Motor neuron (in vitro differentiated cells): ENCODE results near the gene STAC3. TPM values are rescaled to one million over a fixed set of nuclear protein-coding genes. Genes with fewer than 3 reads are reported as not detected.

Experiments
- ATAC-seq, 8 experiments: fragments of 200-7000 bp; cut with Tn5 transposase; replicated peaks in 6 of 8; 2 replicates each; pipeline ENCODE4 v1.8.0; 2021; ENCODE audit warnings: mild to moderate bottlenecking in 8 of 8, moderate library complexity in 8 of 8
- H3K27ac ChIP-seq, 2 donors: fragments of 250-450 bp; sonication (Bioruptor Pico); 2 replicates each; pipeline ENCODE4 v1.9.0; 2021; ENCODE audit warnings: antibody characterized with exemption in 2 of 2, mild to moderate bottlenecking in 2 of 2, moderate library complexity in 1 of 2
- H3K4me1 ChIP-seq, 2 donors: fragments of 250-450 bp; sonication (Bioruptor Pico); replicated peaks in 1 of 2; 2 replicates each; pipeline ENCODE4 v1.6.1; 2021; ENCODE audit warnings: antibody characterized with exemption in 2 of 2, mild to moderate bottlenecking in 2 of 2, moderate library complexity in 1 of 2
- H3K4me3 ChIP-seq, 5 donors: fragments of 250-450 bp; sonication (Bioruptor Pico); 2 replicates each; pipeline ENCODE4 v1.9.0; 2021; ENCODE audit warnings: antibody characterized with exemption in 5 of 5, mild to moderate bottlenecking in 5 of 5, moderate library complexity in 4 of 5
- WGBS, 10 experiments: fragments of 450-650 bp; shearing (Covaris generic); methylation state at CpG; one replicate each; pipeline ENCODE4 v1.0.0; 2022; 5-methylcytosine and 5-hydroxymethylcytosine counted together
- in situ Hi-C, 9 experiments: fragments of 400-800 bp; cut with MboI; loops; one replicate each; pipeline ENCODE4 v1.15.0; 2021; ENCODE audit warnings: low sequenced_read_pairs in 9 of 9, low pct_unique_long_range_greater_than_20kb in 2 of 9; ENCODE audit not compliant: unreplicated experiment in 9 of 9
- total RNA-seq, 8 experiments: library from RNA; unstranded; fragments of 300-600 nt; gene quantifications; 2 replicates each; pipeline versions ENCODE4 v1.2.3 to v1.2.4, GENCODE V29; 2022

Gene STAC3
- total RNA-seq, 8 experiments from 2014 or later, result 0.87 to 4.8 (median 1.5) TPM

DNA sequence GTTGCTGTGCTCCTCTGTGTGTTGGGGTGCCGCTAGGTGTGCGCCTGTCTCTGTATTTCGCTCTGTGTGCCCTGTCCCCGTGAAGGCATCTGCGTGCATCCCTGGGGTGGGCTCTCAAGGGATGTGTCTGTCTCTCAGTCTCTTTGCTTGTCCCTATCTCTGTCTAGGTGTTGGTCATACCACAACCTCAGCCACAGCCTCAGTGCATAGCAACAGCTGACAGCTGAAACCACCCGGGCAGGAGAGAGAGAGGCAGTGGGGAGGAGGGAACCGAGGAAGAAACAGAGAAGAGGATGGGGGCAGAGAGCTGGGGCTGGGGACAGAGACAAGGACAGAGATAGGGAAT, 35.3 kb downstream of the STAC3 start:
- in situ Hi-C loops, result no loop called here
- ATAC-seq, result peak in 6 of 8 experiments; percentile 0 to 8 (median 4)

GRCh38 chr12:57215065-57215464, 35.9 kb downstream of the STAC3 start:
- no peak for ATAC-seq
- in situ Hi-C loops, result no loop called here
- WGBS, 10 experiments, result 0 to 100% (median 60%) methylated on average over 1 of the region's 11 CpGs; no CpG with 5 or more reads in 7 of the 10 experiments
- Histone ChIP-seq H3K27ac (no peak overlapping the region), H3K4me1 (peaks cover 53 to 56% of the 10 kb centered on the region in 2 donors), H3K4me3 (no peak overlapping the region)

More for the DNA sequence above, 35.3 kb downstream of the STAC3 start:
- WGBS, 10 experiments, result 0 to 31% (median 0%) methylated on average over 1 to 3 of the region's 7 CpGs; no CpG with 5 or more reads in 7 of the 10 experiments
- peak overlapping the region in 1 of 2 donors; percentile 75 for H3K27ac ChIP-seq
- peaks cover 59 to 61% of the 10 kb centered on the region in 2 donors for H3K4me1 ChIP-seq
- H3K4me3 ChIP-seq, result peak overlapping the region in 4 of 5 donors; percentile 47 to 85 (median 66)

DNA sequence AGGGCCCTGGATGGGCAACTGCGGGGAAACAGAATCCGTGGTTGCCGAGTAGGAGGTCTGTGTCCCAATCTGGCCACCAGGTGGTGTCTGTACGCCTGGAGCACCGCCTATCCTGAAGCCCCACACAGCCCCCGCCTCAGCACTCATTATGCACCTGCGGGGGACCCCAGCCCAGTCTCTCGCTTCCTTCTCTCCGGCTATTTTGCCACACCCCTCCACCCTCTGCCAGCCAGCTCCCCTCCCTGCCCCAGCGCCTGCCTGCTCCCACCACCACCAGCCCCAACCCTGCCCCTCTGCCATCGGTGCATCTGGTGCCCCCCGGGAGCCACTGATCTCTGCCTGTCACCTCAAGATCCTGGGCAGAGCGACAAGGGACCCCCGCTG, 36.6 kb downstream of the STAC3 start:
- H3K4me1 ChIP-seq, result peaks cover 46 to 50% of the 10 kb centered on the region in 2 donors
- H3K4me3 ChIP-seq, result peak overlapping the region in 2 of 5 donors; percentile 2 to 5
- in situ Hi-C loops, result no loop called here
- H3K27ac ChIP-seq, result peak overlapping the region; percentile 19
- WGBS, 10 experiments, result 0 to 20% (median 14%) methylated on average over 2 to 5 of the region's 14 CpGs; no CpG with 5 or more reads in 7 of the 10 experiments
- ATAC-seq, result peak; percentile 6 to 54 (median 47)

- Histone ChIP-seq H3K4me3 (peak overlapping the region in 1 of 5 donors; percentile 5), H3K27ac (no peak overlapping the region), H3K4me1 (peaks cover 42 to 45% of the 10 kb centered on the region in 2 donors)
- 20 to 100% (median 60%) methylated on average over 1 to 4 of the region's 4 CpGs; no CpG with 5 or more reads in 3 of the 10 experiments for WGBS, 10 experiments
- in situ Hi-C loops, result no loop called here
- no peak for ATAC-seq
Measured at GRCh38 chr12:57213763-57214397, 37.1 kb downstream of the STAC3 start.

- no peak overlapping the region for H3K4me3 ChIP-seq
- in situ Hi-C loops, result no loop called here
- ATAC-seq, result peak; percentile 13 to 70 (median 42)
- peaks cover 39 to 42% of the 10 kb centered on the region in 2 donors for H3K4me1 ChIP-seq
- WGBS, 10 experiments, result 0 to 33% (median 4%) methylated on average over 3 to 11 of the region's 16 CpGs; no CpG with 5 or more reads in 4 of the 10 experiments
- H3K27ac ChIP-seq, result no peak overlapping the region
Measured at GRCh38 chr12:57213058-57213715, 37.8 kb downstream of the STAC3 start.

DNA sequence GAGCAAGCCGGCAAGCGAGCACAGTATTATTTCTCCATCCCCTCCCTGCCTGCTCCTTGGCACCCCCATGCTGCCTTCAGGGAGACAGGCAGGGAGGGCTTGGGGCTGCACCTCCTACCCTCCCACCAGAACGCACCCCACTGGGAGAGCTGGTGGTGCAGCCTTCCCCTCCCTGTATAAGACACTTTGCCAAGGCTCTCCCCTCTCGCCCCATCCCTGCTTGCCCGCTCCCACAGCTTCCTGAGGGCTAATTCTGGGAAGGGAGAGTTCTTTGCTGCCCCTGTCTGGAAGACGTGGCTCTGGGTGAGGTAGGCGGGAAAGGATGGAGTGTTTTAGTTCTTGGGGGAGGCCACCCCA, 38.3 kb downstream of the STAC3 start:
- WGBS, 10 experiments, result 90% methylated on average over 4 of the region's 7 CpGs; no CpG with 5 or more reads in 9 of the 10 experiments
- no peak overlapping the region for H3K4me3 ChIP-seq
- no peak for ATAC-seq
- in situ Hi-C loops, result no loop called here
- no peak overlapping the region for H3K27ac ChIP-seq
- H3K4me1 ChIP-seq, result peaks cover 34 to 41% of the 10 kb centered on the region in 2 donors

DNA sequence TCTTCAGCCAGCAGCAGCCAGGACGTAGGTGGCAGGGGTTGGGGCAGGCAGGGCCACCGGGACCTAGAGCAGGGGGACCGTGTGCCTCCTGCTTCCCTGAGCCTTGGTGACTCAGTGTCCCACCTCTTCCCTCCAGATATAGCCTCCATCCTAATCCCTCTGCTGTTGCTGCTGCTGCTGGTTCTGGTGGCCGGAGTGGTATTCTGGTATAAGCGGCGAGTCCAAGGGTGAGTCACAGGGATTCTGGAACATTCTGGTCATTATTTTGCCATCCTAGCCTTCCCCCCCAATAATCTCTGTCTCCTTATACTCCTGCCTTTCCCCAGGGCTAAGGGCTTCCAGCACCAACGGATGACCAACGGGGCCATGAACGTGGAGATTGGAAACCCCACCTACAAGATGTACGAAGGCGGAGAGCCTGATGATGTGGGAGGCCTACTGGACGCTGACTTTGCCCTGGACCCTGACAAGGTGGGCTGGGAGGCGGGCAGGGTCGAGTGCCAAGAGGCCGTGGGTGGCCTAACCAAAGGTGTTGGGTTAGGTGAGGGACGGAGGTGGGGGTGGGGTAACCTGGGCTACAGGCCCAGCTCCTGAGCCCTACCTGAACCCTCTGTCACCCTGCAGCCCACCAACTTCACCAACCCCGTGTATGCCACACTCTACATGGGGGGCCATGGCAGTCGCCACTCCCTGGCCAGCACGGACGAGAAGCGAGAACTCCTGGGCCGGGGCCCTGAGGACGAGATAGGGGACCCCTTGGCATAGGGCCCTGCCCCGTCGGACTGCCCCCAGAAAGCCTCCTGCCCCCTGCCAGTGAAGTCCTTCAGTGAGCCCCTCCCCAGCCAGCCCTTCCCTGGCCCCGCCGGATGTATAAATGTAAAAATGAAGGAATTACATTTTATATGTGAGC, 38.9 kb downstream of the STAC3 start:
- ATAC-seq, result no peak
- H3K27ac ChIP-seq, result no peak overlapping the region
- peaks cover 28 to 35% of the 10 kb centered on the region in 2 donors for H3K4me1 ChIP-seq
- WGBS, 10 experiments, result 70 to 100% (median 99%) methylated on average over 1 to 7 of the region's 27 CpGs; no CpG with 5 or more reads in 4 of the 10 experiments
- H3K4me3 ChIP-seq, result no peak overlapping the region
- in situ Hi-C loops, result no loop called here

DNA sequence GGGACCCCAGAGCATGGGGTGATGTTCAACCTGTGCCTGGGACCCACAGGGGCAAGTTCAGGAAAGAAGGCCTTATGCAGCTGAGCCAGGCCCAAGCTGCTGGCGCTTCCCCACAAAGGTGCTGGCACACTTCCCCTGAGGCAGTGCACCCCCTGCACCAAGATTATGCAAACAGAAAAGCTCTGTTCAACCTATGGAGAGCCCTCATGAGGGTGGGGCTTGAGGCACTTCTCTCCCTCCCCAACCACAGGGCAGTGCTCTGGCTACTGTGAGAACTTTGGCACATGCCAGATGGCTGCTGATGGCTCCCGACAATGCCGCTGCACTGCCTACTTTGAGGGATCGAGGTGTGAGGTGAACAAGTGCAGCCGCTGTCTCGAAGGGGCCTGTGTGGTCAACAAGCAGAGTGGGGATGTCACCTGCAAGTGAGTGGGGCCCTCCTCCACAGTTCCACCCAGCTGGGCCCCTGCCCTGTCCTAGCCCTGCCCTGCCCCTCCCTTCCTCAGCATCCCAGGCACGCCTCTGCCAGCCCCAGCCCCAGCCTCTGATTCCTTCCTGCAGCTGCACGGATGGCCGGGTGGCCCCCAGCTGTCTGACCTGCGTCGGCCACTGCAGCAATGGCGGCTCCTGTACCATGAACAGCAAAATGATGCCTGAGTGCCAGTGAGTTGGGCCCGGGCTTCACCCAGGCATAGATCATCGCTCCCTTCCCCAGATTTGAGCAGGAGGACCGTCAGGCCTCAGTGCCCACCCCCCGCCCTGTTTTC, 39.9 kb downstream of the STAC3 start:
- no peak overlapping the region for H3K4me3 ChIP-seq
- peaks cover 28% of the 10 kb centered on the region in 2 donors for H3K4me1 ChIP-seq
- no peak overlapping the region for H3K27ac ChIP-seq
- 40 to 100% (median 90%) methylated on average over 1 to 3 of the region's 16 CpGs; no CpG with 5 or more reads in 7 of the 10 experiments for WGBS, 10 experiments
- in situ Hi-C loops, result no loop called here
- ATAC-seq, result peak in 1 of 8 experiments; percentile 5

GRCh38 chr12:57210461-57210860, 40.5 kb downstream of the STAC3 start:
- ATAC-seq, result no peak
- Histone ChIP-seq H3K4me3 (no peak overlapping the region), H3K27ac (no peak overlapping the region), H3K4me1 (peaks cover 21 to 22% of the 10 kb centered on the region in 2 donors)
- WGBS, 10 experiments, result no CpG with 5 or more reads among the region's 15 CpGs
- in situ Hi-C loops, result no loop called here

- ATAC-seq, result no peak
- no peak overlapping the region for H3K27ac ChIP-seq
- peaks cover 16% of the 10 kb centered on the region in 2 donors for H3K4me1 ChIP-seq
- in situ Hi-C loops, result no loop called here
- H3K4me3 ChIP-seq, result no peak overlapping the region
- 88 to 100% methylated on average over 2 to 5 of the region's 8 CpGs; no CpG with 5 or more reads in 8 of the 10 experiments for WGBS, 10 experiments
Measured at GRCh38 chr12:57209916-57210315, 41.1 kb downstream of the STAC3 start.

DNA sequence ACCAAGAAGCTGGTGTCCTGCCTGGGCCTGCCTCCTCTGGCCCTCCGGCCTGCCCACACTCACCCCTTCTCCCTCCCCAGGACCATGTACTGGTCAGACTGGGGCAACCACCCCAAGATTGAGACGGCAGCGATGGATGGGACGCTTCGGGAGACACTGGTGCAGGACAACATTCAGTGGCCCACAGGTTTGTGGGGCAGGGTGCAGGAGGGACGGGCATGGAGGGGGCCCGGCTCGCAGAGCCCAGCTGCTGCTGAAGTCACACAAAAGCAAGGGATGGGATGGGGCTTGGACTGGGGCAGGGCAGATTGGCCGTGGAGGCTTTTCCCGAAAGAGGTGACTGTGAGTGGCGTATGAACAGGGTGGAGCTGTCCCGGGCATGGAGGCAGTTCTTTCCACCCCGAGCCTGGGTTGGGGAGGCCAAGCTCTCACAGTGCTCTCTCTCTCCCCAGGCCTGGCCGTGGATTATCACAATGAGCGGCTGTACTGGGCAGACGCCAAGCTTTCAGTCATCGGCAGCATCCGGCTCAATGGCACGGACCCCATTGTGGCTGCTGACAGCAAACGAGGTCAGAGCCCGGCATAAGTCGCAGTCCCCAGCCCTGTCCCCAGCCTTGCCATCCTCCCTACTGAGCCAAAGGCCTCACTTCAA, 42.2 kb downstream of the STAC3 start:
- Histone ChIP-seq H3K4me1 (peaks cover 4 to 5% of the 10 kb centered on the region in 2 donors), H3K27ac (no peak overlapping the region), H3K4me3 (no peak overlapping the region)
- peak in 1 of 8 experiments; percentile 2 for ATAC-seq
- in situ Hi-C loops, result no loop called here
- WGBS, 10 experiments, result 25 to 100% (median 94%) methylated on average over 4 to 12 of the region's 22 CpGs; no CpG with 5 or more reads in 4 of the 10 experiments
